GM21737 (cell line): ENCODE results near the gene HOPX.
"Not testable (repeated sequence)": the region's sequence is repeated elsewhere in the genome, so short reads cannot be mapped to it uniquely, and the experiment has no call there.

Source experiments
- ATAC-seq: cut with Tn5 transposase; IDR thresholded peaks from one replicate; pipeline ENCODE4 v1.9.1; 2021; ENCODE audit warnings: mild to moderate bottlenecking, moderate library complexity; ENCODE audit not compliant: unreplicated experiment

HOPX gene

GRCh38 chr4:56655627-56656345 lies 25.3 kb downstream of the HOPX start:
- no peak for ATAC-seq

- ATAC-seq: no peak
These were observed 25.9 kb downstream of the HOPX start for GRCh38 chr4:56655209-56655626.

DNA sequence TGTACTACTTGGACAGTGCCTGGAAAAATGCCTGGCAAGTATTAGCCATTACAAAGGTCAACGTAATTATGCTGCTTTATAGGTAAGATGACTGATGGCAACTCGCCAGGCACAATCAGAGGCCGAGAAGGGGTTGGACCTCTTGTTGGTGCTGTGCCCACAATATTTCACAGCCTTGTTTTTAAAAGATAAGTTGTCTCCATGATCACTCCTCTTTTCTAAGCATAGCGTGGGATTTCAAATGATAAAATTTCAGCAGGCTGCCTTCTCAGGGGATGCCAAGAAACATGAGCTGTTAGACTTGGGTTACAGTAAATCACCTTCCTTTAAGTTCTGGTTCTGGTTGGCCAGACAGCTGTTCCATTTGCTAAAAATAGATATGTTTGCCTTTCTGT lies 26.9 kb downstream of the HOPX start:
- ATAC-seq: no peak

DNA sequence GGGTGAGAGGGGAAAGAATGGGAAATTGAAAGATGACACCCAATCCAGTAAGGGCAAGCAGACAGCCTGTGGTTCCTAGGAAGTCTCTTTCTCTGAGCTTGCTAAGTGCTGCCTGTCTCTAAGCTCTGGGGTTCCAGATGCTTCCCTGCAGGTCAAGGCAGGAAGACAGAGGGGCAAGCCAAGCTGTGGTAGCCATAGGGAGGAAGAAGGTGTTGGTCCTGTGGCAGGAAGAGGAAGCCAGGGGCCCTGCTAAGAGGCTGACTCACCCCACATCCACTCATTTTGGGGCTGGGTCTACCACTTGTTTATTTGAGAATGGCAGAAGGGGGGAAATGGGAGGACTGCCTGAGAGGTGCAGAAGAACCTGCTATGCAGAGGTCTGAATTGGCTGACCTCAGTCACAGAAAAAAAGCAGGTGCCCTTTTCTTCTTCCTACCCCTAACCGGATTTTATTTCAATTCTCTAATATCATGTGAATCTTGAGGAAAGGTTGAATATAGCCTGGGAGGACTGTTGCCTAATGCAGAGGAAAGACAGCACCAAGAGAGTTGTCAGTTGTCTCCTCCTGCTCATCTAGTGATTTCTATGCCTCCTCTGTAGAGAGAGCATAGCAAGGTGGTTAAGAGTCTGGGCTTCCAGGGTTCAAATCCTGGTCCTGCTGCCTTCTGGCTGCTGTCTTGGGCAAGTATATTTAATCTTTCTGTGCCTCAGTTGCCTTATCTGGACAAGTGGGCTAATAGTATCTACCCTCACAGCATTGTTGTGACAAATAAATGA lies 27.4 kb downstream of the HOPX start:
- no peak for ATAC-seq

GRCh38 chr4:56652196-56652595 lies 28.9 kb downstream of the HOPX start:
- no peak for ATAC-seq

GRCh38 chr4:56651056-56651350 lies 30.1 kb downstream of the HOPX start:
- no peak for ATAC-seq

- no peak for ATAC-seq
These were observed 30.6 kb downstream of the HOPX start for GRCh38 chr4:56650262-56651055.

DNA sequence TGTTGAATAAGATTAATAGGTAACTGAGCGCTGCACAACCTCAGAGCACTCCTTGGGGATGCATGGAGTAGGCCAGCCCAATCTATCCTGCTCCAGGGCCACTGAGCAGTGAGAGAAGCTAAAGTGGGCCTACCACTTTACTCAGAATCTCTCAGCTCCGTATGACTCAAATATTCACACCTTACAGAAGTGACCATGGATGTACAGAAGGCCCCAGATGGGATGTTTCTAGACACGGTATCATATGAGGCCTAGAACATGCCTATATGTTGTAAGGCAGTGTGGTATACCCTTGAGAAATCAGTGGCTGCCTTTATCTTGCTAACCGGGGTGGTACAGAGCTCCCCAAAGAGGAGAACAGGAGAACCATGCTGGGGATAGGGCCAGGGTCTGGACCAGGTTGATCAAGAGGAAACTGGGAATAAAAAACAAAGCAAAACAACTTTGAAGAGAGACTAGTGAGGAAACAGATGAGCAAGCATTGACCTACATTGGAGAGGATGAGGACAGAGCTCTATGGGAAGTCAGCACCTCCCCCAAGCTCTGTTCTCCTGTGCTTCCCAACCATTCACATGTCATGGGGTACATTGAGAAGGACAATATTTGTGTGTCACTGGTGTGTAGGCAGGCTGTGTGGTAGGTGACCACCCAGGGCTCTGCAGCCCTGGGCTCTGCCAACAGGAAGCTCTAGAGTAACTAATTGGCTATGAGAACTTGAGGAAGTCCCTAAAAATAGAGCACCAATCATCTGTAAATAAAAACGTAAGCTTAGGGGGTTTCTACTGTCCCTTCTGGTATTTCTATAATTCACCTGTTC lies 31.4 kb downstream of the HOPX start:
- ATAC-seq: no peak

DNA sequence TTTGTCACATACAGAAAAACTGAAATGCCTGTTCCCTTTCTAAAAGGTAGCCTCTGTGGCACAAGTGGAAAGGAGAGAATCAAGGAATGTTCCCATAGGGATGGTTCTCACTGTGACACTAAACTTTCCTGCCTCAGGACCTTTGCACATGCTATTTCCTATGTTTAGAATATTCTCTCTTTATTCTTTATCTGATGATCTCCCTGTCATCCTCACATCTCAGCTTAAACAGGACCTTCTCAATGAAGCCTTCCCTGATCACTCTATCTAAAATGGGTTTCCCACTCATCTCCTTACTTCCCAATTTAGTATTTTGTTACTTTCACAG lies 32.3 kb downstream of the HOPX start:
- no peak for ATAC-seq

- no peak for ATAC-seq
These were observed 32.9 kb downstream of the HOPX start for GRCh38 chr4:56648021-56648823.

DNA sequence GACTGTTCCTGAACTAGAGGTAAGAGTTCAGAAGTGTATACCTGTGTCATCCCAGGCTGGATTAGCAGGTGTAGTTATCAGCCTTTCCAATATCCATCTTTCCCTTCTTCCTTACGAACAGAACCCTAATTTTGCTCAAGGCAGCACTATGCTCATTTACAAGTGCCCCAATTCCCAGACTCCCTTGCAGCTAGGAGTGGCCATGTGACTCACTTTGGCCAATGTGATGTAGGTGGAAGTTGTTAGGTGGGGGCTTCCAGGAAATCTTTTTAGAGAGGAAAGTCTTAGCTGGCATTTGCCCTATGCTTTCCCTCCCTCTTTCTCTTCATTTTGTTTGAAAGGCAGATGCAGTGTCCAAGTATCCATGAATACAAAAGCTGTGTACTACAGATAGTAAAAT lies 34.8 kb downstream of the HOPX start:
- no peak for ATAC-seq

DNA sequence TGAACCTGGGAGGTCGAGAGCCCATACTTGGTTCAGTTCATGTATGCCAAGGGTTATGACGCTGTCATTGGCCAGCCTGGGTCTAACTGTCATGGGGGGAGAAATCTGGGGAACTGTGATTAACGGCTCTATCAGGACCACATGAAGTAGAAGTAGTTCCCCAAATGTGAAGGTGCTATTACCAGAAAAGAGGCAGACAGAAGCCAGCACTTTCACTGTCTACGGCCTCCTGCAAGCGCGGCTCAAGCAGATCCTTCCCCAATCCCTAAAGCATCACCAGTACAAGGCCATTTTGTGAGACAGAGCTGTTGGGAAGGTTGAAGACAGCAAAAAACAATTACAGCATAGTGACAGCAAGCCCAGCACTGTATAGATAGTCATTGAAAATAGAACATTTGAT lies 37.5 kb downstream of the HOPX start:
- ATAC-seq: no peak

GRCh38 chr4:56641494-56642051 lies 39.5 kb downstream of the HOPX start:
- ATAC-seq: no peak

- ATAC-seq: no peak
These were observed 40.2 kb downstream of the HOPX start for GRCh38 chr4:56640621-56641493.

GRCh38 chr4:56637791-56638190 lies 43.3 kb downstream of the HOPX start:
- ATAC-seq: no peak

GRCh38 chr4:56637154-56637553 lies 43.9 kb downstream of the HOPX start:
- ATAC-seq: no peak

DNA sequence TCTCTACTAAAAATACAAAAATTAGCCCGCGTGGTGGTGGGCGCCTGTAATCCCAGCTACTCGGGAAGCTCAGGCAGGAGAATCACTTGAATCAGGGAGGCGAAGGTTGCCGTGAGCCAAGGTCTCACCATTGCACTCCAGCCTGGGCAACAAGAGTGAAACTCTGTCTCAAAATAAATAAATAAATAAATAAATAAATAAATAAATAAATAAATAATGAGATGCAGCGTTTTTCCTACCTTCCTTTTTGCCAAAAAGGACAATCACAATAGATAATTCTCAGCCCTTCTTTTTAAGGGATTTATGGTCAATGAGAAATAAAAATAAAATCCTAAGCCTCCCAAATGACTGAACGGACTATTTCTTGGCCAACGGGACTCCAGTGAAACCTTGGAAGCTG lies 46.1 kb downstream of the HOPX start:
- ATAC-seq: not testable (repeated sequence)

GRCh38 chr4:56633486-56633885 lies 47.6 kb downstream of the HOPX start:
- ATAC-seq: no peak
